Activated naive CD8-positive, alpha-beta T cell treated with anti-CD3 and anti-CD28 coated beads, Interleukin-2, amount 50 U/mL, for 16 hours (primary cell): ENCODE data around the gene RHOXF1.
"Not testable (repeated sequence)": the region's sequence is repeated elsewhere in the genome, so short reads cannot be mapped to it uniquely, and the experiment has no call there.

Source experiments
- DNase-seq: peaks from one replicate; pipeline ENCODE4 v3.0.0-alpha.2; 2020; ENCODE audit warnings: low read depth, low spot score

Gene RHOXF1, protein sequence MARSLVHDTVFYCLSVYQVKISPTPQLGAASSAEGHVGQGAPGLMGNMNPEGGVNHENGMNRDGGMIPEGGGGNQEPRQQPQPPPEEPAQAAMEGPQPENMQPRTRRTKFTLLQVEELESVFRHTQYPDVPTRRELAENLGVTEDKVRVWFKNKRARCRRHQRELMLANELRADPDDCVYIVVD

GRCh38 chrX:120115438-120115963 is at the start of gene RHOXF1:
Gene RHOXF1 (minus strand): TSS chrX:120115913. CDS start chrX:120115862, 51 bp downstream.
- DNase-seq = no peak

GRCh38 chrX:120159086-120159485 is 43.4 kb upstream of the RHOXF1 start:
- not testable (repeated sequence) for DNase-seq

DNA sequence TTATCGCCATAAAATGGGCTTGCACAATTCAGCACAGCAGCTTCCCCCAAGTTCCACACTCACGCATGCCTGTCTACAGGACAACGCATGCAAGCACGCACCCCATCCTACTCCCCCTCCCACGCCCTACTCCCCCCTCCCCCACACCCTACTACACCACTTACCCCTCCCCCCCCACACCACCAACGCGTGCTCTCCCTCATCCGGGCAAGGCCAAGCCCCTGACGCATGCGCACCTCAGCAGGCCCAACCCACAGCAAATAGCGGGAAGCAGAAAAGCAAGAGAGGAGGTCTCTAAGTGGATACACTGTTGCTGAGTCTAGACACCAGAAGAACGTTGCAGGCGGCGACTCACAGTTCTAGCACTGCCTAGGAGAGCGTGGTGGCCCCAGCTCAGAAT is 42.6 kb upstream of the RHOXF1 start, which contains the start of gene RHOXF2:
TSS of gene RHOXF2 (plus strand) at position 301 of the 400 bp plus-strand sequence. CDS start 138 bp downstream, outside the sequence.
- DNase-seq = not testable (repeated sequence)

- DNase-seq = not testable (repeated sequence)
Measured at GRCh38 chrX:120150109-120150744, 34.5 kb upstream of the RHOXF1 start.

DNA sequence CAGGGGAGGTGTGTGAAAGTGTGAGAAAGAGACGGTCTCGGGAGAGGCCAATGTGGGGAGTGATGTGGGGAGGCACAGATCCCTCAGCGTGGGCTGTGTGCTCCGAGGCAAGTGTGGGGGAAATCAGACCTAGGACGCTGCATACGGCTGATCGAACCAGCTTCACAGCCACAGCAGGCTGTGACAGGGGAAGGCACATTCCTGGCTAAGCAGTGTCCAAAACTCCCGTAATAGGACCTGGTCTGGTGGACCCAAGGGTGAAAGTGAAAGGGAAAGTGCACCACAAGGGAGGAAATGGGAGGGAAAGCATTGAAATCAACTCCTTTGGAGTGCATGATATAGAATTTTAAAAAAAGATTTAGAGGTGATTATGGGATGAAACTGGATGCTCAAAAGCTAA is 31.8 kb upstream of the RHOXF1 start:
- no peak for DNase-seq

DNA sequence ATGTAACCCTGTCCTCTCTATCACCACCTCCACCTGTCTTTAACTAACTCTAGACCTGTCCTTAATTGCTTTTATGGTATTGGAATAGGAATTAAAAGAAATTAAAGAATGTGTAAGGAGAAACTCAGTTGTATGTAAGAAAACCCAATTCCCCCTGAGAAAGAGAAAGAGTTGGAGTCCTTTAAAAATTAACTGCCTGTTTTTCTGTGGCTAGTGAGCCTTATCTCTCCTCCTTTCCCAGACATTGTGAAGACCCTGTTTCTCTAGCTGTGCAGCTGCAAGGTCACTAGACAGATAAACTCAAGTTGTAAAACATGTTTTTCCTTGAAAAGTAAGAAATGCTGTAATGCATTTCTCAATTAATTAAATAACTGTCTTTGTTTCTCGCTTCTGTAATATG is 30.6 kb upstream of the RHOXF1 start:
- not testable (repeated sequence) for DNase-seq

DNA sequence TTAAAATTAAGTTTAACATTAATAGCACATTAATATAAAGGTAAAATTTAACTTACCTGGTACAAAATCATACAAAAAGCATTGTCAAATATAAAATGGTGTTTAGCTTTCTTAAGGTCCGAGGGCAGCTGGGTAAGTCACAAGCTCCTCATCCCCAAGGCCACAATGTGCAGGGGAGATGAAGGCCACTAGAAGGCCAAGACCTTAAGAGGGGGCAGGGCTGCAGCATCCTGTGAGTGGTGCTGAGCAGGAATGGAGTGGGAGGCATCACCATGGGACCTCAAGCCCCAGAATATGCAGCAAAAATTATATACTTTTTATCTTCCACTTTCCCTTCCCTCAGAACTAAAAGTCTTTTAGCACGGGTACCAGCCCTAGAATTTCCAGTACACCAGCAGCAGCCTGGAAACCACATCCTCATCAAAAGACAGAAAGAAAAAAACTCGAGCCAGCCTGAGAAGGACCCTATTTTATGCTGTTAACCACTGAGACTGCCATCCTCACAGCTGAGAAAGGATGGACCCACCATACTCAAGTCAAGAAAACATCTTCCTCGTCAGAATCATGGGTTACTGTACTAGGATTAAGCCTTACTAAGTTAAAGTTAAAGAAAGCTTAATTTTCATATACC is 29.7 kb upstream of the RHOXF1 start:
- no peak for DNase-seq

DNA sequence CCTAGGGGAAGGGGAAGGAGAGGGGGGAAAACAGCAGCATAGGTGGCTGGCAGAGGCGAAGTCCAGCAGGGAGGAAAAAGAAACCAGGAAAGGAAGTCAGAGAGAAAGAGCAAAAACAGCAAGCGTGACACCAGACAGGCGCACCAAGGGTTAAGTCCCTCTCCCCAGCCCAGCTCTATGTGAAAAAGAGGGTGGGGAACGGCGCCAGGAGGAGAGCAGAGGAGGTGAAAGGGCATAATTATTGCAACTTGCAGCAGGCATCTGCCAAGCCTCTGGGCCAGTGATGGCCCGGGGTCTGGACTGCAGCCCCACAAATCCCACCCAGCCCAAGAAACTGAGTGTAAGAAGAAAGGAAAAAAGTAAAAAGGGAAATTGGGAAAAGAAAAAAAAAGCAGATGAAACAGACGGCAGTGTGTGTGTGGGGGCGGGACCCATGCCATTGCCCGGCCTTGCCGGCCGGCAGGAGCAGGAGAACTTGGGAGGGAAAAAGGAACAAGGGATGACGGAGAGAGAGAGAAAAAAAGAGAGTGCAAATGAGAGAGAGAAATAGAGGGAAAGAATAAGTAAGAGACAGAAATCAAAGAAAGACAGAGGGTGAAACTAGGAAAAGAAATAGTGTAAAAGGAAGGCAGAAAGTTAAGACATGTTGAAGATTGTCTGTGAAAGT is 28.6 kb upstream of the RHOXF1 start:
- DNase-seq = no peak

DNA sequence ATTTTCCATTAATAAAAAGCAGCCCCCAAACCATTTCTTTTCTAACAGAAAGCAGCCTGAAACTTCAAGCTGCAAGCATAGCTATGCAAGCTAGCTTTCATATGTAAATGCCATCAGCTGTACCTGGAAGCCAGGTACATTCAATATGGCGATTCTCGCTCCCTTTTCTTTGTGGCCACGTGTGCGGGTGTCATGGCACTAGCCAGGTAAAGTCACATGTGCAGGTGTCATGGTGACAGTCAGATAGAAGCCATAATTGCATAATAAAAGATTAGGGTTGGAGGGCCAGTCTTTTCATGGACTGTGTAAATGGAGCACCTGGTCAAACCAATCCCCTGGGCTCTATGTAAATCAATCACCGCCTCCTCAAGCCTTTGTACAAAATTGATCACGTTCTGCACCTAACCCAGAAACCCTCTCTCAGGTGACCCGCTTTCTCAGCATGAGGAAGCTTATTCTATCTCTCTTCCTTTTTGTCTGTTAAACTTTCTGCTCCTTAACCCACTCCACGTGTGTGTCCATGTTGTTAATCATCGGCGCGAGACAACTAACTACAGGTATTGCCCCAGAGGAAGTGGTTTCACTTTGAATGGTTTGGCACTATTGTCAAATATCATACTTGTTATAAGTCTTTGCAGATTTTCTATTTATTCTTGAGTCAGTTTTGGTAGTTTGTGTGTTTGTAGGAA is 24.7 kb upstream of the RHOXF1 start:
- no peak for DNase-seq

- no peak for DNase-seq
Measured at GRCh38 chrX:120137439-120137838, 21.7 kb upstream of the RHOXF1 start.

- no peak for DNase-seq
Measured at GRCh38 chrX:120136840-120137239, 21.1 kb upstream of the RHOXF1 start.

DNA sequence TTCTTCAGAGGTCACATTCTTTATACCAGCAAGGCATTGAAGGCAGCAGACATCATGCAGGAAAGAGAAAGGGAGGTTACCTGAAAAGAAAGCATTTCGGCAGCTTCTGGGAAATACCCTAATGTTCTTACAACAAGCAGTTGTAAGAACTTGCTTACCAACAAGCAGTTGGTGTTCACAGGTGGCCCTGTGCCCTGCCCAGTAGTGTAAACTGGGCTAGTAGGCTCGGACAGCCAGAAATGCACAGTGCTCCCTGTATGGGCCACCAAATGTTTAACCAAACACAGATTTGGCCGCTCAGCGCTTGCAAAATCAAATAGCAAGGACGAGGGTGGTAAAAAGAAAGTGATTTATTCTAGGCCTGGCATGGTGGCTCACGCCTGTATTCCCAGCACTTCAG is 20.4 kb upstream of the RHOXF1 start:
- no peak for DNase-seq

GRCh38 chrX:120128306-120128846 is 12.7 kb upstream of the RHOXF1 start:
- not testable (repeated sequence) for DNase-seq

- DNase-seq = no peak
Measured at GRCh38 chrX:120125444-120125843, 9.7 kb upstream of the RHOXF1 start.

DNA sequence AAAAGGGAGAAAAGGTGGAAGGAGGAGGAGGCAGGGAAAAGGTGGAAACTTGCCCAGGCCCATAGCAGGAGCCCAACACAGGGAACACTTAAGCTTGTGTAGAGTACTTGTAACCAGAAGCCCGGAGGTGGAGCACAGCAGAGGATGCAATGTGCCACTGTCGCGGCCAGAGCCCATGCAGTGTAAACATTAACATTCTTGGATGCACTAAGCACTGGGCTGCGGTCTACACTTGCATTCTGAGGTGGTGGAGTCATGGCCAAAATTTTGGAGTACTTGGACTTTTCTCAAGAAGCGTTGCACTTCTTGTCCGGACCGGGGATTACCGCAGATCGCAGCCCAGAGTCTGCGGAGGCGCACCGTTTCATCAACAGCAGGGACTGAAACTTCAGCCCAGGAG is 4.5 kb upstream of the RHOXF1 start:
- DNase-seq = no peak

DNA sequence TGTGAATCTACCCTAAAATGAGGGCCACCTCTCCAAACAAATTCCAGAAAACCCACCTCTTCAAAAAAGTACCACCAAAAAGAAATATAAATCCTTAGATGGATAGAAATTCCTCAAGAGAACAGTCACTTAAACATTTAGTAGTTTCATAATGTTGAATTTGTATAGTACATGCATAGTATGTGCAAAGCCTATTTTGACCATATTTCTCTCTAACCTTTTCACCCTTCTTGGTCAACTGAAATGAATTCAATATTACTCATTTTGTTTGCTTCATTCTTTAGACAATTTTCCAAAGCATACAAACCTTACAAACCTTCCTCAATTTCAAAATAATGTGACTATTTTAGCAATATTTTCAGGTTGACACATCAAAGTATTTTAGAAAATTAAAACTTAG is 4.1 kb downstream of the RHOXF1 start:
- no peak for DNase-seq

DNA sequence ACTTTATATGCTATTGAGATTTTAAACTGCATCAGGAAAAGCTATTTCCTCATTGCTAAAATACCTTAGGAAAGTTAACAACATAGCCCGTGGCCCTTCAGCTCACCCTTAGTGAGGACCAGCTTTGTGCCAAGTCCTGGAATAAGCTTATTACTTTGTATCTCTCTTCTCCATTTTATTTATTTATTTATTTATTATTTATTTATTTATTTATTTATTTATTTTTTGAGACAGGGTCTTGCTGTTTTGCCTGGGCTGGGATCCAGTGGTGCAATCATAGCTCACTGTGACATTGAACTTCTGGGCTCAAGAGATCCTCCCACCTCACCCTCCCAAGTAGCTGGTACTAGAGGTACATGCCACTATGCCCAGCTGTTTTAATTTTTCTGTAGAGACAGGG is 6.3 kb downstream of the RHOXF1 start:
- DNase-seq = no peak

- DNase-seq = not testable (repeated sequence)
Measured at GRCh38 chrX:120104707-120105106, 11.0 kb downstream of the RHOXF1 start.

- not testable (repeated sequence) for DNase-seq
Measured at GRCh38 chrX:120101057-120101456, 14.7 kb downstream of the RHOXF1 start.

DNA sequence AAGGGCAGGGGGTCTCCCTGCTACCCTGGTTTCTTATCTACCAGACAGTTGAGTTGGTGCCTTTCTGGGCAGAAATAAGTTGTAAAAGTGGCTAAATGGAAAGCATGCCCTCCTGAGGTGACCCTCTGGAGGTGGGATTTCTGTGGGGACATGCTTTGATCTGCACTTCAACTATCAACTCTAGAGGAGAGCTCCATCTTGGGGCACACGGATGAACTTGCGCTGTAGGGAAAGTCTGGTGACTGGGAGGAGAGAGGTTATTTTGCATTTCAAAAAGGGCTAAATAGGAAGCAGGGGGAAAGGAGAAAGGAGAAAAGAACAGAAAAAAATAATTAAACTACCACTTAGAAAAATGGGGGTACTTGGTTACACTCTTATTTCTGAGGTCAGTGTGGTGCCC is 25.5 kb downstream of the RHOXF1 start:
- DNase-seq = no peak

DNA sequence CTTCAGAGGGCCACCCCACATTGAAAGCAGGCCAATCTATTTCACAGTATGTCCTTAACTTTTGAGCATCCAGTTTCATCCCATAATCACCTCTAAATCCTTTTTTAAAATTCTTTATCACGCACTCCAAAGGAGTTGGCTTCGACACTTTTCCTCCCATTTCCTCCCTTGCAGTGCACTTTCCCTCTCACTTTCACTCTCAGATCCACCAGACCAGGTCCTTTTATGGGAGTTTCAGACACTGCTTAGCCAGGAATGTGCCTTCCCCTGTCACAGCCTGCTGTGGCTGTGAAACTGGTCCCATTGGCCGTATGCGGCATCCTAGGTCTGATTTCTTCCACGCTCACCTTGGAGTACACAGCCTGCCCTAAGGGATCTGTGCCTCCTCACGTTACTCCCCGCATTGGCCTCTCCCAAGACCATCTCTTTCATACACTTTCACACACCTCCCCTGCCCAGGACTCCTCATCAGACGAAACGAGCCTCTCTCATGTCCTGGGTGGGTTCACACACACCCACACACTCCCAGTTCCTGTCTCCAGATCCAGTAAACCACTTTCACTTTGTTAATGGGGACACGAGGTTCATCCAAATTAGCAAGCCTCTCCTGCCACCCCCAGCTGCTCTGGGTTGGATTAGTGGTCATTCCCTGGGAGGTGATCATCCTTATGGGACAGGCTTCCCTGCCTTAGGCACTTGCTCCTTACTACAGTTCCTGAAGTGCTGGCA is 28.3 kb downstream of the RHOXF1 start:
- DNase-seq = no peak
